HG03521 (cell line): ENCODE results near the gene CHCHD6.

Experiments used
- ATAC-seq: cut with Tn5 transposase; IDR thresholded peaks from one replicate; pipeline ENCODE4 v1.9.1; 2021; ENCODE audit warnings: mild to moderate bottlenecking, moderate library complexity; ENCODE audit not compliant: unreplicated experiment

Gene CHCHD6

DNA sequence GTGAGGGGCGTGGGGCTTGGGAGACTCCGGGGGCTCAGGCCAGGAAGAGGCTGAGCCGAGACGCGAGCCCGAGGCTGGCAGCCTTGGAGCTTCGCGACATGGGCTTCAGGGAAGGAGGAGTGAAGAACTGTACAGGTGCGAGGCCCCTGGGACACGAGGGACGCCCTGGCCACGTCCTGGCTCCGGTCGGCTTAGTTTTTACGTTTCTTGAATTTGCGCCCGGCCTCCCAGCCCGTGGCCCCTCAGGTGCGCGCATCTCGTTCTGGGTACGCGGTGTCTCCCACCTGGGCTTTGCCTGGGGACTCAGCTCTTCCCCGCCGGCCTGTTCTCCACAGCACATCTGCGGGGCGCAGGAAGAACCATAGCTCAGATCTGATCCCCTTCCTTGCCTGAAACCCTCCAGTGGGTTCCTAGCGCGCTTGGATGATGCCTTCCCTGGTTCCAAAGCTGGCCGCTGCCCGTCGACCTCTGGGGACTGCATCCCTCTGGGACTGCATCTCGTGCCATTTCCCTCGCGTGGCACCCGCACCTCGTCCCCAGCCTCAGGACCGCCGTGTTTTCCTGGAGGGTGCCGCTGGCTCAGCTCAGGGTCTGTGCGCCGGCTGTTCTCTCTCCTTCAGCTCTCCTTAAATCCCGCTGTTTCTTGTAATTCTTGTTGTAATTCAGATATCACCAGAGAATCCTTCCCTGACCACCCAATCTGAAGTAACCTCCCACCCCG lies 614 bp downstream of the CHCHD6 start:
- ATAC-seq: no peak

DNA sequence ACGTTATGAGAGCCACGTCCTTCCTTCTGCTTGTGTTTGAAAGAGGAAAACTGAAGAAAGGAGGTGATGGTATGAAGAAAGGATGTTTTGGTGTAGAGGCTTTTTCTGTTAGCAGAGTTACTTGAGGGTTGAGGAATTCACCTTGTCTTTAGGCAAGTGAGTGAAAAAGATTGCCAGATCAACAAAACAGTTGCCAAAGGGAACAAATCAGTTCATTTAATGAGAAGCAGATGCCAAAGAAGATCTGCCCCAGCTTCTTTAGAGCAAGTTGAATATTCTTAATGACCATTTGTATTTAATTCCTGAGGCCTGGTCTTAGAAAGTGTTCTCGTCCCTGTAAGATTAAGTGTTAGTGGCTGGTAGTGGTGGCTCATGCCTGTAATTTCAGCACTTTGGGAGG lies 2.6 kb downstream of the CHCHD6 start:
- ATAC-seq: no peak

DNA sequence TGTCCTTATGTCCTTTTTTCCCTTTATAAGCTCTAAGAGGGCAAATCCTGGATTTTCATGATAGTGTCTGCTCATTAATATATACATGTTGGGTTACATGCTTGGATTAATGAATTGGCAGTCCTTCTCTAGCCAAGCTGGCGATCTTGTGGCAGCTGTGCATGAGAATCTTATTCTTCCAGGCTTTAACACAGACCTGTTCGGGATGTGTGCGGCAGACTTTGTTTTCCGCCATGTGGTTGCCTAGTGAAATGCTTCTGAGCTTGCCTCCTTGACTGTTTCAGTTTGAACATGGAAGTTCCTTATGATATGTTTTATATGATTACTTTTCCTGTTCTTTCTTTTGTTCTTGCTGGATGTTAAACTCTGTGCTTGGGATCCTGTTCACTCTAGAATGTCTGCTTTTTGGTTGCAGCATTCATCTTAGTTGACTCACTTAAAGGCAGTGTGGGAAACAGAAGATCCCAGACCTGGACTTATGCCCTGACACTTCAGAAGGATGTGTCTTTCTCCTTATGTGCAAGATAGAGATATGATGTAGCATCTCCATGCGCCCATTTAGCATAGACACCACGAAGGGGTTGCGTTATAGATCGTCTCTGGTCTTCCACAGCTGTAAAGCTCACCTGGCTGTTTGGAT lies 7.2 kb downstream of the CHCHD6 start:
- no peak for ATAC-seq

DNA sequence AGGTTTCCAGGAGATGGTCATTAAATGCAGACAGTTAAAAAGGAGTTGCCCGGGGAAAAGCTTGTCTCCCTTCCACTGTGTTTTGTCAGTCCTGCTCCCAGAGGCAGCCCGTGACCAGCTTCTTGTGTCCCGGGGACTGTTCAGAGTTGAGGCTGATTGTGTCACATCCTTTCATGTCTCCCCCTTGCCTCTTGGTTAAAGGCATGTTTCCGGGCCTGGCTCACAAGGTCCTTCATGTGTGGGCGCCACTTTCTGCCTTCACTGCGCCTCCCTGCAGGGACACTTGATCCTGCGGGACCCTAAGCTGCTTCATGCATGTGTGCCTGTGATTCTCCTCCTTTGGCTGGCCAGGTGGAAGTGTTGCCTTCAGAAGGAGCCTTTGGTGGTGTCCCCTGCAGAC lies 9.2 kb downstream of the CHCHD6 start:
- ATAC-seq: no peak

DNA sequence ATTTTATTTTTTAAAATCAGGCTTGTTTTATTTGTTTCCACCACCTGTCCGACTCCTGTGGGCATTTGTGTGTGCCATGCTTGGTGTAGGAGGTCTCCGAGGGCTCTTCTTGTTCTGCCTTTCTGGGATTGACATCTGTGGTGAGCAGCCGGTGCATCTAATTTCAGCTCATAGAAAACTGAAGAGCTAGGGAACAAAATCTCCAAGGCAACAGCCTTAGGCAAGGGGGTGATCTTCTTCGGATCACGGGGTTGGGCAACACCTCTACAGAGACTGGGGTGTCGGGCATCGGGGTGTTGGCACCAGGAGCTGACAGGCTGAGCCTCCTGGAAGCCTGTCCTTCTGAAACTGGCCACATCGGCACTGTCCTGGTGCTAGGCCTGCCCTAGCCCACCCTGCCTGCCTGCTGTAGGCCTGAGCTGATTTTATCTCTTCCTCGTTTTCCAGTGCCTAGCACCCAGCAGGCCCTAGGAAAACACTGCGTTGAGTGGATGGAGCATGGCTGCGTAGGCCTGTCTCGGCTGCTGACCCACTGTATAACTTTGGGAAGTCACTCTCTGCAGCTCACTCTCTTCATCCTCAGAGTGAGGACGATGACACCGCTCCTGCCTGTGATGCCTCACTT lies 10.3 kb downstream of the CHCHD6 start:
- no peak for ATAC-seq

DNA sequence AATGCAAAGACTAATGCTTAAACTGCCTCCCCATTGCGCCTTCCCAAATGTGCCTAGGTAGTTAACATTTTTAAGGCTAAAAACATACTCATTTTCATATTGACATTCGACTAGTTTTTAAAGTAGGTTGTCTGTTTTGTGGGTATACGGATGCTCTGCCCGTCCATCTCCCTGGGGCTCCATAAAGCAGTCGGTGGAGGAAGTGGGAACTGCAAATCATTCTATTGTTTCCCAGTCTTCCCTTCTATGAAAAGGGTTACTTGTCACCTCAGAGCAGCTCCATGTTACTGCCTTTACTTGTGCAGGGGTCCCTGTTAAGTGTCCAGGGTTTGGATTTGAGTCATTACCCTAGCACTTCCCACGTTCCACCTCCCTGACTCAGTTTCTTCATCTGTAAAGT lies 10.9 kb downstream of the CHCHD6 start:
- no peak for ATAC-seq

DNA sequence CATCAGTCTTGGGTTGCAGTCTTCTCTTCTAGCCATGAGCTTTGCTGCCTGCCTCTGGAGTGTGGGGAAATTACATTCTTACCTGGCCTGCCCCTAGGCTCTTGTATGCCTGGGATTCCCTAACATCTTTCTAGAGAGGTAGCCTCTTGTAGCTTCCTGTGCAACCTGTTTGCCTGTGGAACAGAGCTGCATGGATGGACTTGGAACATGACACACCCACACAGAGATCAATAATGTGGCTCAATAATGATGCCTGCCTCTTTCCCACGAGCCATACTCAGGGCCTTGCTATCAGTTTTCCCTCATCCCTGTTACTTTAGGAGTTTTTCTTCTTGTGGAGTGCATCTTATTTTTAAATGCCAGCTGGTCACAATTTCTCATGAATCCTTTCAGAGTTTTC lies 11.4 kb downstream of the CHCHD6 start:
- no peak for ATAC-seq

DNA sequence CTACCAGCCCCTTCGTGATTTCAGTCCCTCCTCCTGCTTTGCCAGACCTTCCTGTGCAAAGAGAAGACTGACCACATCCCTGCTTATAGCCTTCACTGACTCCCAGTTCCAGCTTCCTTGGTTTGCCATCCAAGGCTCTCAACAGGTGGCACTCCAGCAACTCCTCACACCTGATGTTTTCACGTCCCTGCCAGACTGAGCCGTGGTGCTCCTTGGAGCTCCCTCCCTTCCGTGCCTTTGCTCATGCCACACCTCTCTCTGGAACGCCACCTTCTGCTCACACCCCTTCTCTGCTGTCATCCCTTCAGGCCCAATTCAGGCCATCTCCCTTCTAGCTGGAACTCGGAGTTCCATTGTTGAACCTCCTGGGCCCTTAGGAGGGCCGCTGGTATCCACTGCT lies 12.0 kb downstream of the CHCHD6 start:
- no peak for ATAC-seq

DNA sequence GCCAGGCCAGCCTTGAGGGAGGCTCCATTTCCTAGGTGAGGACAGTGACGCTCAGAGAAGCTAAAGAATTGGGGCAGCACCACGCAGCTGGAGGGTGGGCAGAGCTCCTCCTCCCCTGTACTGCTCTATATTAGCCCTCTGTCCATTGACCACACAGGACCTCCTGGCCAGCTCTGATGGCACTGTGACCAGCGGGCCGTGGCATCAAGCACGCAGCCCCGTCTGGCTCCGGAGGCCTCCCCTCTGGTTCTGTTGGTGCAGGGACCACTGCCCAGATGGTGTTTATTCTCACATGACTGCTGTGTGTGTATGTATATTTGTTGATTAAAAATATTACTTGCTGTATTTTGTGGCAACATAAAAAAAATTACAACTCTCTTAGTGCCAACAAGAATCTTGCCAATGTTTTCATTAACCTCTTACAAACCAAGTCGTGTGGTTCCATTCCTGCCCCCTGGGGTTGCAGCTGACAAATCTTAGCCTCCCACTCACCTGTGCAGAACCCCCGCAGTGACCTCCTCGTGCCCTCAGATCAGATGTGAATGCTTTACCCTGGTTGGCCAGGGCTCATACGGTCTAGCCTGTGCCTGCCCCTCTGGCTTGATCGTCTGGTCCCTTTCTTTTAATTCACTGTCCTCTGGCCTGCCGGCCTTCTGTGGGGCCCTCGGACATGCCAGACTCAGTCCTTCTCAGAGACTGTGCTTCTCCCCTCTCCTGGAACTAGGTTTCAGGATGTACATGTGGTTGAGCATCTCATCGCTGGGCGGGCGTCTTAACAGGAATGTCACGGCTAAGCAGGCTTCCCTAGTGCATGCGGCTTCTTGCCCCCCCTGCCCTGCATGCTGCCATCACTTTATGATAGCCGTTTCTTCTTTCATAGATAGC lies 14.8 kb downstream of the CHCHD6 start:
- ATAC-seq: no peak

DNA sequence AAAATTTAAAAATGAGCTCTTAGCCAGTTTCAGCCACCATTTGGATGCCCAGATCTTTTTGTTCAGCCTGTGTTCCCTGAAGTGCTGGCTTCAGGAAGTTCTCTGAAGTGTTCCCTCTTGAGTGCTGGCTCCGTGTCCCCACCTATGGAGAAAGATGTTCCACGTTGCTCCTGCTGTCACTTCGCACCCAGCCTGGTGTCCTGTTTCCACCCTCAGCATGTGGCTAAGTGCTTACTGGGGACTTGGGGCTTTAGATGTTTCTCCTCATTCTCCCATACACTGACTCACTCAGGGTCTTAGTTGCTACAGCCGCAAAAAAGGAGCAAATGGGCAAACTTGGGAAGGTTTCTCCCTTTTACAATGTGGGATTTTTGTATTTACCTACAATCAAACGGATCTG lies 16.6 kb downstream of the CHCHD6 start:
- ATAC-seq: no peak

DNA sequence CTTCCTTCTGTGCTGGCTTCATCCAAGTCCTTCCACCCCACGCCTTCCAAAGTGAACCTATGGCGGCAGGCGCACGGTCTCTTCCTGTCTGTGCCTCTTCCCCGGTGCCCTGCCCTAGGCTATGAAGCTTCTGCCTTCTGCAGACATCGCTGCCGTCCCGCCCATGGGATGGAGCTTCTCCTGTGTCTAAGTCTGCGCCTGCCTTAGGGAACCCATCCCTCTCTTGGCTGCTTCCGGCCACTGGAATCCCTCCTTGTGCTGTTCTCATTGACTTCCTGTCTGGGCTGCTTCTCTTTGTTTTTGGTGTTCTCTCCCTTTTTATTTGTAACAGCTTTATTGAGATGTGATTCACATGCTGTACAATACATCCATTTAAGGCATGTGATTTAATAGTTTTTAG lies 17.2 kb downstream of the CHCHD6 start:
- ATAC-seq: no peak

DNA sequence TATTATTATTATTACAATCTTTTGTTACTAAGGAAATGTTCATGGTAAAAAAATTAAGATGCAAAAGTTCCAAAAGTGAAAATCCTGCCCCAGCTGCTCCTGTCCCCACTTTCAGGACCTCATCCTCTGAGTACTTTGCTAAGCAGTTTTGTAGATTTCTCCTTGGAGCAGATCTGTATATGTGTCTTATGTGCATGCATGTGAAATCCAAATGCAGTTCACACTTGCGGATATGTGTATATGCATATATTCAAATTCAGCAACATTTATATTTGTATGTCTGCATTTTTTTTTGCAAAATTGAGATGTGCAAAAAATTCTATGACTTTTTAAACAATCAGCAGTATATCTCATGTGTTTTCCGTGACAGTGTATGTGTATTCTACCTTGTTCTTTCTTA lies 19.2 kb downstream of the CHCHD6 start:
- ATAC-seq: no peak

DNA sequence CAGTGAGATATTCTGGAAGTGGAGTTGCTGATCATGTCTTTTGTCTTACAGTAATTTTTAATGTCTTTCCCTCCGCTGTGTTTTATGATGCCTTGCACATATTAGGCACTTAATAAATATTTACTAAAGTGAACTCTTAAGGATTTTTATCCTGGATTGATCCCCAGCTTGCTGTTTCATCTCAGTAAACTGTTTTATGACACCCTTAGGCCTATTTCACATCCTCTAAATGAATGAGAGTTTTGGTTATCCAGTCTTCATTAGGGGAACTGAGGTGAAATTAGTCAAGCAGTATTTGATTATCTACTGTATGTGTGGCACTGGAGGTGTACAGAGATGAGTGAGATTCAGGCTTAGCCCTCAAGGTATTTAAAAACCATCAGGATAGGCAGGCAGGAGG lies 19.8 kb downstream of the CHCHD6 start:
- ATAC-seq: no peak

DNA sequence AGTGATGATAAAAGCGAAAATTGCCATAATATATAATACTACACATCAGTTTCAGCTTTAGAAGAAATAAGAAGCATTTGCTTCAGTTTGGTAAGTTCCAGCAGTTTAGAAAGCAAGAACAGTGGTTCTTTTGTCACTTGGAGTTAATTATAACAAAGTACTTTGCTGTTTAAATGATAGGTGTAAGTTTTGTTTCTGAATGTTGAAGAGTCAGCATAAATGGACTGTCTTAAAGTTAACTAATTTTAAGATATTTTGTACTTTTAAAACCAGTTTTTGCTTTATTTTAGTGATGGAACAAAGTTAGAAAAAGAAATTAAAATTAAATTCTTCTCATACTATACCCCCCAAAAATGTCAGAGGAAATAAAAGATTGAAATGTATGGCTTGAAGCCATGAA lies 24.6 kb downstream of the CHCHD6 start:
- no peak for ATAC-seq

DNA sequence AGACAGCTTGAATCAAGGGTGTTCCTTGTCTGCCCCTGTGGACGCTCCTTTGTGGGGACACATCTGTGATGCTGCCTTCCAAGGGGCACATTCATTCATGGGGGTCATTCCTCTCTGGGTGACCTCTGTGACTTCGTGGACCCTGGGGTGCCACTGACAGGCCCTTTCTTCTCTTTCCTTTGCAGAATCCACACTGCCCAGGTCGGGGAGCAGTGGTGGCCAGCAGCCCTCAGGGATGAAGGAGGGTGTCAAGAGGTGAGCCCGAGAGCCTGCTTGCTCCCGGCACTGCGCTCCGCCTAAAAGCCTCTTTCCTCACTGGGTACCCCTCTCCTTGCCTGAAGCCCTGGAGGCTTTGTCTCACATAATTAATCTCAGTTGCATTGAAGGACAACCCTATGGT lies 26.3 kb downstream of the CHCHD6 start:
- no peak for ATAC-seq

DNA sequence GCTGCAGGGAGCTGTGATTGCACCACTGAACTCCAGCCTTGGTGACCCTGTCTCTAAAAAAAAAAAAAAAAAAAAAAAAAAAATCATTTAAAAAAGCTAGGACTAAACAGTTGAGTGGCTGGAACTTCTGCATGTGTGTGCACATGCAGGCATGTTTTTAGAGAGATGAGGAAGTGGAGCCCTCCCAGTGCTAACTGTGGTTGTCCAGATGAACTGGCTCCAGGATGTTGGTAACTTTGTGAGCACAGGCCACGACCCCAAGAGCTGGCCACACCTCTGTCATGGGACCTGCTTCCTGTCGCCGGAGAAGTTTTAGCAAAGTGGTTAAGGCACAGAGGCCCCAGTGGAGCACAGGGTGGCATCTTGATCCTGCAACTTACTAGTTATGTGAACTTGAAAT lies 27.0 kb downstream of the CHCHD6 start:
- ATAC-seq: no peak

DNA sequence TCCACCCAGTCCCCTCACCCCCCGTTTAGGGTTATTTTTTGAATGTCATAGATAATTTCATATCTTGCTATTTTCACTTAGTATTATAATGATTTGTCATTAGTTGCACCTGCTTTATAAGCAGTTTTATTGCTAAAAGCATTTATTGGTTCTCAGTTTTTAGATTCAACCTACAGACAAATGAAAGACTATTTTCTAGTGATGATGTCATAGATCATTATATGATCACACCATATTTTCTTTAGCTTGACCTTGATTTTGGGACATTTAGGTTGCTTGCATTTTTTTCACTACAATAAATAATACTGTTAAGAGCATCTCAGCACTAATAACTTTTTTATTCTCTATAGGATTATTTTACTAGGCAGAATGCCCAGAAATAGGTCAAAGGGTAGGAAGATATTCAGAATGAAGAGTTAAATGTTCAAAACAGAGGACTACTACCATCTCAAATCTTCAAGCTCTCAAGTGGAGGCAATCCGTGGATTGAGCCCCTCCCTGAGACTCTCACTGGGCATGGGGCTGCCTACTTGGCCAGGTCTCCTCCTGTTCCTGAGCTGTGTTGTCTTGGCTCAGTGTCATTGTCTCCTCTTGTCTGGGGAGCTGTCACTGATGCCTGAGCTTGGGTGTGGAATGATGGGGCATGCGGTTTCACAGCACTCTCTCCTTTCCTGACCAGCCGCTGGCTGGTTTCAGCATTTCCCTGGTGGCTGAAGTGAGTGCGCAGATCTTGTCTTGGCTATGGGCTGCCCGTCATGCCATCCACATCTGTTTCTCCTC lies 28.4 kb downstream of the CHCHD6 start:
- no peak for ATAC-seq

DNA sequence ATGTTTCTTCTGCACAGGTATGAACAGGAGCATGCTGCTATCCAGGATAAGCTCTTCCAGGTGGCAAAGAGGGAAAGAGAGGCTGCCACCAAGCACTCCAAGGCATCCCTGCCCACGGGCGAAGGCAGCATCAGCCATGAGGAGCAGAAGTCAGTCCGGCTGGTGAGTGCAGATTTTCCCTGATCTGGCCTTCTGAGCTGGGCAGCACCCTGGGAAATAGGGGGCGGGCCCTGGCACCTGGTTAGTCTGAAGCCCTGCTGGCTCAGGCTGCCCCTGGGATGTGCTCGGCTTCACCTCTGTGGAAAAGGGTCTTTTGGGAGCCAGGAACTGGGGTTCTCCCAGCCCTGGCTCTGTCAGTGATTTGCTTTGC lies 29.0 kb downstream of the CHCHD6 start:
- no peak for ATAC-seq

DNA sequence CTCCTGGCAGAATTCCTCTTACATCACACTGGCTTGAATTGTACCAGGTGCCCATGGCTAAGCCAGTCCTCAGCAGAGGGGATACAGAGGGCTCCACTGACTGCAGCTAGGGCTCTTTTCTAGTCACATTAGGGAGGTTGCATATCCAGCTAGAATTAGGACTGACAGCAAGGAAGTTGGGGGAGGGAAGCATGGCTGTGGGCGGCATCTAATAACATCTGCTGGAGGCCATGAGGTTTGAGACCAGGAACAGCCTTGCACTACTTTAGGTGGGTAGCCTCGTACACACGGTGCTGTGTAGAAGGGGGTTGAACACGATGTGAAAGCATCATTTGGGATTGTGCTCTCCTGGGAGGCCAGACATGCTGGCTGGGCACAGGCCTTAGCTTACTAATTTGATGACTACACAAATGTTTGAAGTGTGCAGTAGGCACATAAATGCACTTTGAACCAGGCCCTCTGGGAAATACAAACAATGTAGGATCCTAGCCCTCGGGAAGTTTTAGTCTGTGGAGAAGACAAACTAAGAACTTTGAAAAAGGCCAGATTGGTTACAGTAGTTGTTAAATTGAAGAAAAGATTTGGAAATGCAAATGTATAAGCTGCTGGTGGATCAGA lies 30.2 kb downstream of the CHCHD6 start:
- no peak for ATAC-seq

DNA sequence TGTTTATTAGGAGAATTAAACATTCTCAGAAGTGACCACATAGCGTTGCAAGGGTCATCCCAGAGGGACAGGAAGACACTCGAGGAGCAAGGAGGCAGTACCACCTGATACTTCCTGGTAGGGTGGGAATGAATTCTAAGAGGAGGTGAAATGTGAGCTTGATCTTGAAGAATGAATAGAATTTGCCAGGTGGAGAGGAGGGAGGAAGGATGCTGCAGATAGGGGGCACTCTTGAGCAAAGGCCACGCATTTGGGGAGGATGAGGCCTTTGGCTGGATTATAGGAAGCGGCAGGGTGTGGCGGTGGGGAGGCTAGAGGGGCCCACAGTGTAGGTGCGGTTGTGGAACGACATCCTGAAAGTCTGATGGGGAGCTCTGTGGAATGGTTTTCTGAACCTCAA lies 33.5 kb downstream of the CHCHD6 start:
- ATAC-seq: no peak
